NCI-H345 treated with DMSO at 0.1 percent for 48 hours (cell line): ENCODE measurements around the gene KCNMA1.
A peak's percentile ranks its signal among the peaks of the same experiment; 100 is the strongest.

ENCODE experiments used
- DNase-seq: peaks from one replicate; lab custom pipeline; 2025; ENCODE audit not compliant: unreplicated experiment; lab: John Stamatoyannopoulos, UW

The KCNMA1 gene

GRCh38 chr10:77513220-77513619, 124.4 kb downstream of the KCNMA1 start:
- no peak for DNase-seq

- DNase-seq, result no peak
Observed at GRCh38 chr10:77512219-77512578, 125.4 kb downstream of the KCNMA1 start.

- no peak for DNase-seq
Observed at GRCh38 chr10:77511498-77512218, 126.0 kb downstream of the KCNMA1 start.

- no peak for DNase-seq
Observed at GRCh38 chr10:77510695-77511094, 126.9 kb downstream of the KCNMA1 start.

- DNase-seq, result no peak
Observed at GRCh38 chr10:77510294-77510693, 127.3 kb downstream of the KCNMA1 start.

GRCh38 chr10:77509391-77509790, 128.2 kb downstream of the KCNMA1 start:
- DNase-seq, result no peak

- no peak for DNase-seq
Observed at GRCh38 chr10:77507291-77507880, 130.2 kb downstream of the KCNMA1 start.

- DNase-seq, result no peak
Observed at GRCh38 chr10:77506517-77507200, 130.9 kb downstream of the KCNMA1 start.

GRCh38 chr10:77505431-77506334, 131.9 kb downstream of the KCNMA1 start:
- no peak for DNase-seq

GRCh38 chr10:77504873-77505257, 132.7 kb downstream of the KCNMA1 start:
- no peak for DNase-seq

GRCh38 chr10:77504196-77504872, 133.3 kb downstream of the KCNMA1 start:
- no peak for DNase-seq

- DNase-seq, result no peak
Observed at GRCh38 chr10:77501846-77502261, 135.8 kb downstream of the KCNMA1 start.

- DNase-seq, result no peak
Observed at GRCh38 chr10:77501152-77501845, 136.3 kb downstream of the KCNMA1 start.

GRCh38 chr10:77500754-77501151, 136.9 kb downstream of the KCNMA1 start:
- DNase-seq, result no peak

GRCh38 chr10:77498829-77499228, 138.8 kb downstream of the KCNMA1 start:
- no peak for DNase-seq

- no peak for DNase-seq
Observed at GRCh38 chr10:77498210-77498609, 139.4 kb downstream of the KCNMA1 start.

GRCh38 chr10:77497748-77498147, 139.9 kb downstream of the KCNMA1 start:
- DNase-seq, result no peak

- DNase-seq, result peak; percentile 55
Observed at GRCh38 chr10:77496941-77497420, 140.6 kb downstream of the KCNMA1 start.

- DNase-seq, result no peak
Observed at GRCh38 chr10:77494756-77495541, 142.7 kb downstream of the KCNMA1 start.
